ENCODE data around the gene RAB4B.
"Not testable (repeated sequence)": the region's sequence is repeated elsewhere in the genome, so short reads cannot be mapped to it uniquely, and the experiment has no call there.

RAB4B gene

GRCh38 chr19:40822704-40823553, 44.9 kb downstream of the RAB4B start:
- DNase-seq (ENCODE audit: low read depth in 2 of 2): not testable (repeated sequence)

DNA sequence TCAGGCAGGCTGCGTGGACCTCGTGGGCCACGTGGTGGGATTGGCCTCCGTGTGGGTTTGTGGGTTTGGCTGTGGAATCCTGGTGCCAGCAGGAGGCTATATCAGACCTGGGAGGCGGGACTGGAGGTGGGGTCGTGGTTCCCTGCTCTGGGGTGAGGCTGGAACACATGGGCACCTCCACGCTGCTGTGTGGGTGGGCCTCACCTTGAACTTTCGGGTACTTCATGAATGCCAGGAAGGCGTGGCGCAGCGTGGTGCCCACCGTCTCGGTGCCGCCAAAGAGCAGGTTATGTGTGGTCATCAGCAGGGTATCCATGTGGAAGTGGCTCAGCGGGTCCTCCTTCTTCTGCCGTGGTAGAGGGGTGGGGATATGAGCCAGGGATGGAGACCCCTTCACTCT, 46.9 kb downstream of the RAB4B start:
- not testable (repeated sequence) for DNase-seq (ENCODE audit: low read depth in 2 of 2)

DNA sequence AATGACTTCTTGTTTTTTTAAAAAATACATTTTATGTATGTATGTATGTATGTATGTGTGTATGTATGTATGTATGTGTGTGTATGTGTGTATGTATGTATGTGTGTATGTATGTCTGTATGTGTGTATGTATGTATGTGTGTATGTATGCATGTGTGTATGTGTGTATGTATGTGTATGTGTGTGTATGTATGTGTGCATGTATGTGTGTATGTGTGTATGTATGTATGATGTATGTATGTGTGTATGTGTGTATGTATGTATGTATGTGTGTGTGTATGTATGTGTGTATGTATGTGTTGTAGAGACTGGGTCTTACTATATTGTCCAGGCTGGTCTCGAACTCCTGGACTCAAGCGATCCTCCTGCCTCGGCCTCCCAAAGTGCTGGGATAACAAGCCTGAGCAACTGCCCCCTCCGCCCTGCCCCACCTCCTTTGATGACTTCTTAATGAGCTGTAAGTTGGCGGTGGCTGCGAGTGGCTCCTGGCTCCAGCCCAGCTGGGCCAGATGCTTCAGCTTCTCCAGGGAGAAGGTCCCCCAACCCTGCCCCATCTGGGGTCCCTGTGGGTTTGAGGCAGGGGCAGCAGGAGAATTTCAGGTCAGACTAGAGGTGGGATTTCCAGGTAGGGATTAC, 47.5 kb downstream of the RAB4B start:
- not testable (repeated sequence) for DNase-seq (ENCODE audit: low read depth in 2 of 2)

- not testable (repeated sequence) for DNase-seq (ENCODE audit: low read depth in 2 of 2)
Observed at GRCh38 chr19:40826312-40826698, 48.3 kb downstream of the RAB4B start.

DNA sequence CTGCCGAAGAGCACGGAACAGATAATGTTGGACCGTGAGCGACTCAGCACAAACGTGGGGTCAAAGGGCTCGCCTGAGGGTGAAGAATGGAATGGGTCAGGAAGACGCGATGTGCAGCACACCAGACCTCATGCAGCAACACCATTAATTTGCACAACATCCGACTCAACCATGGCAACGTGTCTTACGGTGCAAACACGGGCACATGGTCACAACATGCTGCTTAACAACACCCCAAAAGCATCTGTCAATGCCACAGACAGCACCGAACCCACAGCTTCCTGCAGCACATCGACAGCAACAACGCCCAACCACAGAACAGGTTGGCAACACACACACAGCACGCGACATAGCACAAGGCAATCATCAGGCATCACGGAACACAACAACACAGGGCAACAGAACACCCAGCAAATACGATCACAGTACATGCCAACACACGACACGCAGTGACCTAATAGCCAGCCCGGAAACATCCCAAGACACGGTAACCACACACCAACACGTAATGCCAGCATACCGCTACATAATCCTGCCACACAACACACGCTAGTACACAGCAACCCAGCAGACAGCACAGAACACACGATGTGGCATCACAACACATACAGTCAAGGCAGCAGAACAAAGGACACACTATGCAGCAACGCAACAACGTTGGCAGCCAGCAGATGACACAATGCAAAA, 48.8 kb downstream of the RAB4B start:
- not testable (repeated sequence) for DNase-seq (ENCODE audit: low read depth in 2 of 2)

DNA sequence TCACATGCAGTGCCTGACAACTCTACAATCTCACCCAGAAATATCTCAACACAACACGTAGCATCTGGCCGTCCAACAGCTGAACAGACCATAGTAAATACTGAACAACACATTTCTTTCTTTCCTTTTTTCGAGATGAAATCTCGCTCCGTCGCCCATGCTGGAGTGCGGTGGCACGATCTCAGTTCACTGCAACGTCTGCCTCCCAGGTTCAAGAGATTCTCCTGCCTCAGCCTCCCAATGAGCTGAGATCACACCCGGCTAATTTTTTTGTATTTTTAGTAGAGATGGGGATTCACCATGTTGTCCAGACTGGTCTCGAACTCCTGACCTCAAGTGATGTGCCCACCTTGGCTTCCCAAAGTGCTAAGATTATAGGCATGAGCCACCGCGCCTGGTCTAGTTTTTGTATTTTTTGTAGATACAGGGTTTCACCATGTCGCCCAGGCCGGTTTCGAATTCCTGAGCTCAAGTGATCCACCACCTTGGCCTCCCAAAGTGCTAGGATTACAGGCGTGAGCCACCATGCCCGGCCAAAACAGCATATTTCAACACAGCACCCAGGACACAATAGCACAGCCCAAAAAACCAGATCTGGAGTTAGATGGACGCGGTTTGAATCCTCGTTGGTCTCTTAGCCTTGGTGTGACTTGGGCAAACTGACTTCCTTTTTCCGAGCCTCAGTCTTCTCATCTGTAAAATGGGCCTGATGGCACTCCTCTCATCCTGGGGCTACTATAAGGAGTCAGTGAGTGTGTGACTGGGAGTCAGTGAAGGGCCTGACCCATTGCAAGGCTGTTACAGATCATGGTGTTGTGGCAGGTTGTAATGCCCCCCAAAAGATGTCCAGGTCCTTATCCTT, 49.6 kb downstream of the RAB4B start:
- no peak for DNase-seq (ENCODE audit: low read depth in 2 of 2)

DNA sequence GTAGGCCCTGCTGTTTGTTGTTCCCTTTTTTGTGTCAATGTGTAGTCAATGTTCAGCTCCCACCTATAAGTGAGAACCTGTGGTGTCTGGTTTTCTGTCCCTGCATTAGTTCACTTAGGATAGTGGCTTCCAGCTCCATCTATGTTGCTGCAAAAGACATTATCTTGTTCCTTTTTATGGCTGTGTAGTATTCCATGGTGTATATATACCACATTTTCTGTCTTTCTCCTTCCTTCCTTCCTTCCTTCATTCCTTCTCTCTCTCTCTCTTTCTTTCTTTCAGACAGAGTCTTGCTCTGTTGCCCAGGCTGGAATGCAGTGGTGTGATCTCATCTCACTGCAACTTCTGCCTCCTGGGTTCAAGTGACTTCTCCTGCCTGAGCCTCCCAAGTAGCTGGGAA, 51.2 kb downstream of the RAB4B start:
- DNase-seq (ENCODE audit: low read depth in 2 of 2): no peak

GRCh38 chr19:40830741-40831140, 52.7 kb downstream of the RAB4B start:
- DNase-seq (ENCODE audit: low read depth in 2 of 2): not testable (repeated sequence)

GRCh38 chr19:40831502-40832430, 53.7 kb downstream of the RAB4B start:
- DNase-seq (ENCODE audit: low read depth in 2 of 2): peak; percentile 83 to 85

DNA sequence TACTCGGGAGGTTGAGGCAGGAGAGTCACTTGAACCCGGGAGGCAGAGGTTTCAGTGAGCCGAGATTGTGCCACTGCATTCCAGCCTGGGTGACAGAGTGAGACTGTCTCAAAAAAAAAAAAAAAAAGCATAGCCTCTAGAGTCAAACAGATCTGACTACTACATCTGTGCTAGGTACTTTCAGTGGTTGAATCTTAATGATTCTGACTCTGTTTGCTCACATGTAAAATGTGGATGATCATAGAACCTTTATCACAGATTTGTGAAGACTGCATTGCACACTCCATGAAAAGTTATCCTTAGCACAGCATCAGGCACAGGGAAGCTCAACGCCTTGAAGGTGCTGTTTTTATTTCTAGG, 54.4 kb downstream of the RAB4B start:
- DNase-seq (ENCODE audit: low read depth in 2 of 2): not testable (repeated sequence)

DNA sequence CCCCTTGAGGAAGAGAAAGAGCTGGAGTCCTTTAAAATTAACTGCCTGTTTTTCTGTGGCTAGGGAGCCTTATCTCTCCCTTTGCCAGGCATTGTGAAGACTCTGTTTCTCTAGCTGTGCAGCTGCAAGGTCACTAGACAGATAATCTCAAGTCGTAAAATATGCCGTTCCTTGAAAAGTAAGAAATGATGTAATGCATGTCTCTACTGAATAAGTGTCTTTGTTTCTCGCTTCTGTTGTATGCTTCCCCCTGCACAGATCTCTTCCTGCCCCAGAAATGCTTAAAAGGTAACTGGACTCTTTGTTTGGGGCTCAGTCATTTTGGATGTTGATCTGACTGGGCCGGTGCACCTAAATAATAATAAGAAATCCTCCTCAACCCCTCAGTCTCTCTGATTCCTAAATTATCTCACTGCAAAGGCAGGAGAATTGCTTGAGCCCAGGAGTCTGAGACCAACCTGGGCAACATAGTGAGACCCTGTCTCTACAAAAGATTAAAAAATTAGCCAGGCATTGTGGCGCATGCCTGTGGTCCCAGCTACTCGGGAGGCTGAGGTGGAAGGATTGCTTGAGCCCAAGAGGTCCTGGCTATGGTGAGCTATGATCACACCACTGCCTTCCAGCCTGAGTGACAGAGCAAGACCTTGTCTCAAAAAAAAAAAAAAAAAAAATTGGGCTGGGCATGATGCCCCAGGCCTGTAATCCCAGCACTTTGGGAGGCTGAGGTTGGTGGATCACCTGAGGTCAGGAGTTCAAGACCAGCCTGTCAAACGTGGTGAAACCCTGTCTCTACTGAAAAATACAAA, 55.9 kb downstream of the RAB4B start:
- not testable (repeated sequence) for DNase-seq (ENCODE audit: low read depth in 2 of 2)

GRCh38 chr19:40836754-40837429, 58.8 kb downstream of the RAB4B start:
- no peak for DNase-seq (ENCODE audit: low read depth in 2 of 2)

- DNase-seq (ENCODE audit: low read depth in 2 of 2): not testable (repeated sequence)
Observed at GRCh38 chr19:40838477-40838876, 60.4 kb downstream of the RAB4B start.

GRCh38 chr19:40842012-40842411, 64.0 kb downstream of the RAB4B start:
- not testable (repeated sequence) for DNase-seq (ENCODE audit: low read depth in 2 of 2)

DNA sequence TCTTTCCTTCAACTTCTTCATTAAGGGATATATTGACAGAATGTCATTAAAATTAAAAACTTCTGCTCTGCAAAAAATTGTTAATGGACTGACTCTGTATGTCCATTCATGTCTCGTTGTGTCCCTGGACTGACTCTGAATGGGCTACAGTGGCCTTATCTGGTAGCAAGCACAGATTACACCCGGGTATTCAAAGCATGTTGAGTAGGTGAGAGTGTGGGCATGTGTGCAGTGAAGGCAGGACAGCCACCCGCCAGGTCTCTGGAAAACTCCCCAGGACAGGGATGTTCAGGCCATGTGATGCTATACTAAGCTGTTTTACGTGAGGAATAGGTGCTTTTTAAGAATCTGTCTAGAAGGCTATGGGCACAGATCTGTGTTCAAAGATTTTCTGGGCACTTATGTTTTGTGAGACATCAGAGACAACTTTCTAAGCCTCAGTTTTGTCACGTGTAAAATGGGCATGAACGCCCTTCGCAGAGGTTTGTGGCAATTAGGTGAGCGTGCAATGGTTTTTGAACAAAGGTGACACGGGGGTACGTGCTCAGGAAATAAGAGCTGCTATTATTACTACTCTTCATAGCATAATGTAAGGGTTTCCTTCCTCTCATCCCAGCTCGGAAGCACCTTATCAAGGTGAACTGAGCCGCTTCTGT, 65.1 kb downstream of the RAB4B start:
- DNase-seq (ENCODE audit: low read depth in 2 of 2): not testable (repeated sequence)

GRCh38 chr19:40843653-40844052, 65.6 kb downstream of the RAB4B start:
- DNase-seq (ENCODE audit: low read depth in 2 of 2): not testable (repeated sequence)

Data from fibroblast of skin of left biceps (primary cell).